WTC11 (cell line): ENCODE measurements around the gene NFIC. TPM values are rescaled to one million over a fixed set of nuclear protein-coding genes. Genes with fewer than 3 reads are reported as not detected.

Source experiments
- ATAC-seq: fragments of 200-7000 bp; cut with Tn5 transposase; 2 replicates; pipeline ENCODE4 v1.10.0; 2021; ENCODE audit warnings: mild to moderate bottlenecking, moderate library complexity
- CTCF ChIA-PET: fragments of 300-600 bp; sonication (Branson Sonifier 250); formaldehyde crosslinking; loops from one replicate; lab custom pipeline; 2021; ENCODE audit warnings: antibody characterized with exemption; lab: Charles Lee
- POLR2A ChIA-PET: fragments of 350-600 bp; sonication (Branson Sonifier 250); formaldehyde crosslinking; loops from one replicate; lab custom pipeline; 2021; ENCODE audit warnings: antibody characterized with exemption; lab: Charles Lee
- DNase-seq: peaks from one replicate; pipeline ENCODE4 v3.0.0; 2021; ENCODE audit warnings: low spot score
- H3K27ac Mint-ChIP-seq: 2 replicates; pipeline ENCODE4 v1.8.0; 2021; ENCODE audit warnings: mixed read lengths
- H3K27me3 Mint-ChIP-seq: 2 replicates; pipeline ENCODE4 v1.8.0; 2021; ENCODE audit warnings: low read depth, mild to moderate bottlenecking, moderate library complexity, mixed read lengths
- H3K36me3 Mint-ChIP-seq: 2 replicates; pipeline ENCODE4 v1.8.0; 2021; ENCODE audit warnings: mixed read lengths
- H3K4me1 Mint-ChIP-seq: 2 replicates; pipeline ENCODE4 v1.8.0; 2022; ENCODE audit warnings: mixed read lengths
- H3K4me3 Mint-ChIP-seq: 2 replicates; pipeline ENCODE4 v1.8.0; 2021; ENCODE audit warnings: mild to moderate bottlenecking, moderate library complexity, mixed read lengths
- H3K9me3 Mint-ChIP-seq: 2 replicates; pipeline ENCODE4 v1.8.0; 2021; ENCODE audit warnings: mixed read lengths
- CBFB ChIP-seq: sonication (generic); formaldehyde crosslinking; IDR thresholded peaks from 2 replicates; pipeline ENCODE4 v1.8.1; 2022; ENCODE audit warnings: mild to moderate bottlenecking, low read depth, missing genetic modification reagents
- CTCF ChIP-seq: fragments of 200-600 bp; IDR thresholded peaks from 2 replicates; pipeline ENCODE4 v1.8.0; 2022; ENCODE audit warnings: antibody characterized with exemption
- ERG ChIP-seq: fragments of 250-450 bp; sonication (Bioruptor Pico); IDR thresholded peaks from 2 replicates; pipeline ENCODE4 v1.8.0; 2021; ENCODE audit warnings: mild to moderate bottlenecking
- FOXK1 ChIP-seq: sonication (generic); formaldehyde crosslinking; IDR thresholded peaks from 2 replicates; pipeline ENCODE4 v1.8.0; 2022; ENCODE audit warnings: mild to moderate bottlenecking, moderate library complexity, missing genetic modification reagents
- GRHL2 ChIP-seq: fragments of 250-450 bp; sonication (Bioruptor Pico); IDR thresholded peaks from 2 replicates; pipeline ENCODE4 v1.8.0; 2022; ENCODE audit warnings: mild to moderate bottlenecking, moderate library complexity; ENCODE audit not compliant: insufficient replicate concordance, severe bottlenecking
- JAZF1 ChIP-seq: fragments of 250-450 bp; sonication (Bioruptor Pico); IDR thresholded peaks from 2 replicates; pipeline ENCODE4 v1.9.0; 2021; ENCODE audit warnings: moderate library complexity, mild to moderate bottlenecking, inconsistent platforms
- JUN ChIP-seq: sonication (generic); formaldehyde crosslinking; IDR thresholded peaks from 2 replicates; pipeline ENCODE4 v1.8.0; 2023; ENCODE audit warnings: mild to moderate bottlenecking, missing genetic modification reagents
- MXD4 ChIP-seq: fragments of 250-450 bp; sonication (Bioruptor Pico); IDR thresholded peaks from 2 replicates; pipeline ENCODE4 v1.8.0; 2021; ENCODE audit warnings: mild to moderate bottlenecking, moderate library complexity, borderline replicate concordance
- NFATC4 ChIP-seq: fragments of 250-450 bp; sonication (Bioruptor Pico); IDR thresholded peaks from 2 replicates; pipeline ENCODE4 v1.9.0; 2021; ENCODE audit warnings: mild to moderate bottlenecking
- NFE2L1 ChIP-seq: sonication (generic); formaldehyde crosslinking; IDR thresholded peaks from 2 replicates; pipeline ENCODE4 v1.8.1; 2023; ENCODE audit warnings: missing genetic modification reagents
- PRRX2 ChIP-seq: fragments of 250-450 bp; sonication (Bioruptor Pico); IDR thresholded peaks from 2 replicates; pipeline ENCODE4 v1.8.0; 2021; ENCODE audit warnings: mild to moderate bottlenecking
- SP1 ChIP-seq: sonication (generic); formaldehyde crosslinking; conservative IDR thresholded peaks from 2 replicates; pipeline ENCODE4 v1.8.1; 2022; ENCODE audit warnings: missing genetic modification reagents
- TEAD1 ChIP-seq: sonication (generic); formaldehyde crosslinking; IDR thresholded peaks from 2 replicates; pipeline ENCODE4 v1.8.0; 2022; ENCODE audit warnings: mild to moderate bottlenecking, missing genetic modification reagents
- TEAD4 ChIP-seq: sonication (generic); formaldehyde crosslinking; IDR thresholded peaks from 2 replicates; pipeline ENCODE4 v1.8.0; 2022; ENCODE audit warnings: mild to moderate bottlenecking, missing genetic modification reagents
- ZBTB21 ChIP-seq: sonication (generic); formaldehyde crosslinking; IDR thresholded peaks from 2 replicates; pipeline ENCODE4 v1.8.1; 2023; ENCODE audit warnings: mild to moderate bottlenecking, missing genetic modification reagents, borderline replicate concordance
- ZNF121 ChIP-seq: sonication (generic); formaldehyde crosslinking; IDR thresholded peaks from 2 replicates; pipeline ENCODE4 v1.8.0; 2023; ENCODE audit warnings: missing genetic modification reagents
- ZNF532 ChIP-seq: fragments of 250-450 bp; sonication (Bioruptor Pico); IDR thresholded peaks from 2 replicates; pipeline ENCODE4 v1.9.0; 2021; ENCODE audit warnings: mild to moderate bottlenecking, borderline replicate concordance
- ZNF671 ChIP-seq: fragments of 250-450 bp; sonication (Bioruptor Pico); IDR thresholded peaks from 2 replicates; pipeline ENCODE4 v1.8.0; 2021; ENCODE audit warnings: mild to moderate bottlenecking
- total RNA-seq: library from RNA; stranded (reverse); gene quantifications from 3 replicates; pipeline ENCODE4 v1.2.3, GENCODE V29; 2021
- TF ChIP-seq, protein P1 (sequence below): sonication (generic); formaldehyde crosslinking; IDR thresholded peaks from 2 replicates; pipeline ENCODE4 v1.8.0; 2023; ENCODE audit warnings: missing genetic modification reagents
- TF ChIP-seq, protein P2 (sequence below): sonication (generic); formaldehyde crosslinking; IDR thresholded peaks from 2 replicates; pipeline ENCODE4 v1.8.0; 2022; ENCODE audit warnings: mild to moderate bottlenecking, missing genetic modification reagents
- TF ChIP-seq, protein P3 (sequence below): sonication (generic); formaldehyde crosslinking; IDR thresholded peaks from 2 replicates; pipeline ENCODE4 v1.8.1; 2023; ENCODE audit warnings: mild to moderate bottlenecking, missing genetic modification reagents, moderate library complexity
- TF ChIP-seq, protein P4 (sequence below): sonication (generic); formaldehyde crosslinking; IDR thresholded peaks from 2 replicates; pipeline ENCODE4 v1.8.1; 2022; ENCODE audit warnings: mild to moderate bottlenecking, missing genetic modification reagents, moderate library complexity, borderline replicate concordance
- TF ChIP-seq, protein P5 (sequence below): sonication (generic); formaldehyde crosslinking; IDR thresholded peaks from 2 replicates; pipeline ENCODE4 v1.8.1; 2022; ENCODE audit warnings: missing genetic modification reagents, borderline replicate concordance

Gene NFIC
- total RNA-seq, 1 experiment from 2014 or later: 3.5 TPM

GRCh38 chr19:3500429-3501101, 134.2 kb downstream of the NFIC start, which contains the start of gene DOHH (continued):
- no peak for TF ChIP-seq ERG (CRISPR knock-in tag)
- TF ChIP-seq, protein P1, sequence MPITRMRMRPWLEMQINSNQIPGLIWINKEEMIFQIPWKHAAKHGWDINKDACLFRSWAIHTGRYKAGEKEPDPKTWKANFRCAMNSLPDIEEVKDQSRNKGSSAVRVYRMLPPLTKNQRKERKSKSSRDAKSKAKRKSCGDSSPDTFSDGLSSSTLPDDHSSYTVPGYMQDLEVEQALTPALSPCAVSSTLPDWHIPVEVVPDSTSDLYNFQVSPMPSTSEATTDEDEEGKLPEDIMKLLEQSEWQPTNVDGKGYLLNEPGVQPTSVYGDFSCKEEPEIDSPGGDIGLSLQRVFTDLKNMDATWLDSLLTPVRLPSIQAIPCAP (CRISPR knock-in tag): no peak
- TF ChIP-seq CBFB (CRISPR knock-in tag): no peak
- peak; percentile 94 for TF ChIP-seq SP1
- no peak for TF ChIP-seq TEAD4 (CRISPR knock-in tag)
- no peak for TF ChIP-seq ZBTB21 (CRISPR knock-in tag)
- TF ChIP-seq, protein P2, sequence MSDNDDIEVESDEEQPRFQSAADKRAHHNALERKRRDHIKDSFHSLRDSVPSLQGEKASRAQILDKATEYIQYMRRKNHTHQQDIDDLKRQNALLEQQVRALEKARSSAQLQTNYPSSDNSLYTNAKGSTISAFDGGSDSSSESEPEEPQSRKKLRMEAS (CRISPR knock-in tag): peak; percentile 92
- no peak for TF ChIP-seq PRRX2 (CRISPR knock-in tag)
- TF ChIP-seq NFATC4 (CRISPR knock-in tag): no peak
- TF ChIP-seq, protein P3, sequence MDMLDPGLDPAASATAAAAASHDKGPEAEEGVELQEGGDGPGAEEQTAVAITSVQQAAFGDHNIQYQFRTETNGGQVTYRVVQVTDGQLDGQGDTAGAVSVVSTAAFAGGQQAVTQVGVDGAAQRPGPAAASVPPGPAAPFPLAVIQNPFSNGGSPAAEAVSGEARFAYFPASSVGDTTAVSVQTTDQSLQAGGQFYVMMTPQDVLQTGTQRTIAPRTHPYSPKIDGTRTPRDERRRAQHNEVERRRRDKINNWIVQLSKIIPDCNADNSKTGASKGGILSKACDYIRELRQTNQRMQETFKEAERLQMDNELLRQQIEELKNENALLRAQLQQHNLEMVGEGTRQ (CRISPR knock-in tag): peak; percentile 100
- no peak for TF ChIP-seq ZNF671
- TF ChIP-seq, protein P4, sequence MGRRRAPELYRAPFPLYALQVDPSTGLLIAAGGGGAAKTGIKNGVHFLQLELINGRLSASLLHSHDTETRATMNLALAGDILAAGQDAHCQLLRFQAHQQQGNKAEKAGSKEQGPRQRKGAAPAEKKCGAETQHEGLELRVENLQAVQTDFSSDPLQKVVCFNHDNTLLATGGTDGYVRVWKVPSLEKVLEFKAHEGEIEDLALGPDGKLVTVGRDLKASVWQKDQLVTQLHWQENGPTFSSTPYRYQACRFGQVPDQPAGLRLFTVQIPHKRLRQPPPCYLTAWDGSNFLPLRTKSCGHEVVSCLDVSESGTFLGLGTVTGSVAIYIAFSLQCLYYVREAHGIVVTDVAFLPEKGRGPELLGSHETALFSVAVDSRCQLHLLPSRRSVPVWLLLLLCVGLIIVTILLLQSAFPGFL (CRISPR knock-in tag): 0 out of 2 replicates have a peak, but pooled peaks have one; percentile 59
- TF ChIP-seq JAZF1 (CRISPR knock-in tag): no peak
- peak; percentile 72; the same call in 1 of the 2 replicates for TF ChIP-seq NFE2L1

GRCh38 chr19:3501780-3502179, 135.4 kb downstream of the NFIC start:
- Mint-ChIP-seq H3K27ac (no peak overlapping the region), H3K36me3 (peaks cover 14% of the 10 kb centered on the region), H3K4me3 (no peak overlapping the region), H3K27me3 (no peaks in the 10 kb centered on the region), H3K4me1 (peaks cover 16% of the 10 kb centered on the region), H3K9me3 (no peaks in the 10 kb centered on the region)
- POLR2A ChIA-PET: no interaction called here
- CTCF ChIA-PET: interaction anchor here (0.7 to 2.3 kb wide), 5 partner anchors 17 to 853 kb away, joined by 3 to 23 read pairs (median 4); no protein-coding TSS in a partner anchor
- no peak for DNase-seq
- ATAC-seq: no peak
- no peak for TF ChIP-seq JUN
- TF ChIP-seq FOXK1 (CRISPR knock-in tag): no peak
- no peak for TF ChIP-seq GRHL2 (CRISPR knock-in tag)
- TF ChIP-seq, protein P5, sequence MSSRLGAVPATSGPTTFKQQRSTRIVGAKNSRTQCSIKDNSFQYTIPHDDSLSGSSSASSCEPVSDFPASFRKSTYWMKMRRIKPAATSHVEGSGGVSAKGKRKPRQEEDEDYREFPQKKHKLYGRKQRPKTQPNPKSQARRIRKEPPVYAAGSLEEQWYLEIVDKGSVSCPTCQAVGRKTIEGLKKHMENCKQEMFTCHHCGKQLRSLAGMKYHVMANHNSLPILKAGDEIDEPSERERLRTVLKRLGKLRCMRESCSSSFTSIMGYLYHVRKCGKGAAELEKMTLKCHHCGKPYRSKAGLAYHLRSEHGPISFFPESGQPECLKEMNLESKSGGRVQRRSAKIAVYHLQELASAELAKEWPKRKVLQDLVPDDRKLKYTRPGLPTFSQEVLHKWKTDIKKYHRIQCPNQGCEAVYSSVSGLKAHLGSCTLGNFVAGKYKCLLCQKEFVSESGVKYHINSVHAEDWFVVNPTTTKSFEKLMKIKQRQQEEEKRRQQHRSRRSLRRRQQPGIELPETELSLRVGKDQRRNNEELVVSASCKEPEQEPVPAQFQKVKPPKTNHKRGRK (CRISPR knock-in tag): no peak
- TF ChIP-seq MXD4 (CRISPR knock-in tag): no peak
- TF ChIP-seq CTCF: no peak
- TF ChIP-seq TEAD1 (CRISPR knock-in tag): no peak
- TF ChIP-seq ZNF532 (CRISPR knock-in tag): no peak
- TF ChIP-seq ZNF121 (CRISPR knock-in tag): no peak
